K562 (cell line): ENCODE measurements around the gene KPNA1. TPM values are rescaled to one million over a fixed set of nuclear protein-coding genes. Genes with fewer than 3 reads are reported as not detected.

Source experiments
- ATF7 ChIP-seq: fragments of 450-650 bp; IDR thresholded peaks from 2 replicates; pipeline ENCODE4 v1.7.1; 2014; ENCODE audit warnings: mild to moderate bottlenecking, moderate library complexity
- CREM ChIP-seq: IDR thresholded peaks from 2 replicates; pipeline ENCODE4 v1.6.1; 2014; ENCODE audit warnings: antibody characterized with exemption, low read depth
- CXXC5 ChIP-seq: fragments of 250-450 bp; sonication (Bioruptor Pico); IDR thresholded peaks from 2 replicates; pipeline ENCODE4 v1.8.0; 2022; ENCODE audit warnings: inconsistent platforms, mild to moderate bottlenecking, moderate library complexity
- FOXP1 ChIP-seq: sonication (generic); formaldehyde crosslinking; IDR thresholded peaks from 2 replicates; pipeline ENCODE4 v1.8.0; 2022; ENCODE audit warnings: mild to moderate bottlenecking, missing genetic modification reagents
- NFIC ChIP-seq: fragments of 450-650 bp; IDR thresholded peaks from 2 replicates; pipeline ENCODE4 v1.6.1; 2017; ENCODE audit warnings: mild to moderate bottlenecking, inconsistent platforms
- NR3C1 ChIP-seq: sonication (generic); formaldehyde crosslinking; IDR thresholded peaks from 2 replicates; pipeline ENCODE4 v1.8.1; 2022; ENCODE audit warnings: missing genetic modification reagents
- NRF1 ChIP-seq, 2 experiments: fragments of 450-650 bp; IDR thresholded peaks in 1 of 2; conservative IDR thresholded peaks in 1 of 2; 2 replicates each; pipeline ENCODE4 v1.6.1; 2014; ENCODE audit warnings: mild to moderate bottlenecking in 2 of 2
- PML ChIP-seq: IDR thresholded peaks from 2 replicates; pipeline ENCODE4 v1.6.1; 2012; ENCODE audit warnings: low read length, inconsistent platforms
- POLR2A ChIP-seq: fragments of 450-650 bp; conservative IDR thresholded peaks from 2 replicates; pipeline ENCODE4 v1.6.1; 2016
- TRIM24 ChIP-seq, 2 experiments: fragments of 450-650 bp; IDR thresholded peaks; 2 replicates each; pipeline ENCODE4 v1.6.1; 2016
- polyA plus RNA-seq, 8 experiments: library from polyadenylated mRNA; depleted of rRNA in 4 of 8; stranded (reverse) in 5 of 8; unstranded in 3 of 8; fragments of >200 nt; fragmentation: Nextera tagmentation in 2 of 8; fragmentation: Illumina TruSeq in 1 of 8; extraction: Ambion mirVana in 2 of 8; extraction: Trizol in 1 of 8; gene quantifications; 2 replicates each; pipeline versions ENCODE4 v1.2.1 to v1.2.3, GENCODE V29; 2011 to 2014; ENCODE audit warnings: inconsistent platforms in 1 of 8, missing spikeins in 1 of 8
- total RNA-seq, 7 experiments: library from RNA; depleted of rRNA in 6 of 7; stranded (reverse); fragments of >200 nt in 6 of 7; fragmentation: Illumina TruSeq in 2 of 7; extraction: Trizol in 2 of 7; gene quantifications; 2 replicates each; pipeline versions ENCODE4 v1.2.1 to v1.2.3, GENCODE V29; 2011 to 2021; ENCODE audit warnings: low replicate concordance in 1 of 7
- TF ChIP-seq, protein P1 (sequence below): fragments of 450-650 bp; IDR thresholded peaks from 2 replicates; pipeline ENCODE4 v1.6.1; 2016; ENCODE audit warnings: mild to moderate bottlenecking, moderate library complexity
- TF ChIP-seq, protein P2 (sequence below), 2 experiments: IDR thresholded peaks; 2 replicates each; pipeline ENCODE4 v1.6.1; 2011; ENCODE audit warnings: borderline replicate concordance in 1 of 2, control low read depth in 1 of 2, low read depth in 1 of 2, low read length in 1 of 2, mild to moderate bottlenecking in 1 of 2, mixed read lengths in 1 of 2, moderate library complexity in 1 of 2; ENCODE audit not compliant: insufficient read depth in 1 of 2, insufficient read length in 1 of 2, poor library complexity in 1 of 2, severe bottlenecking in 1 of 2; ENCODE audit errors: extremely low read depth in 1 of 2
- TF ChIP-seq, protein P3 (sequence below): fragments of 450-650 bp; IDR thresholded peaks from 2 replicates; pipeline ENCODE4 v1.6.1; 2014; ENCODE audit warnings: low read depth, mild to moderate bottlenecking, moderate library complexity, borderline replicate concordance

Gene KPNA1
- total and polyA plus RNA-seq, 9 of the 15 experiments (the other 6 are each of a cell fraction or from before 2014, with no cell fraction given): 9.3 to 53.8 (median 33.5) TPM

DNA sequence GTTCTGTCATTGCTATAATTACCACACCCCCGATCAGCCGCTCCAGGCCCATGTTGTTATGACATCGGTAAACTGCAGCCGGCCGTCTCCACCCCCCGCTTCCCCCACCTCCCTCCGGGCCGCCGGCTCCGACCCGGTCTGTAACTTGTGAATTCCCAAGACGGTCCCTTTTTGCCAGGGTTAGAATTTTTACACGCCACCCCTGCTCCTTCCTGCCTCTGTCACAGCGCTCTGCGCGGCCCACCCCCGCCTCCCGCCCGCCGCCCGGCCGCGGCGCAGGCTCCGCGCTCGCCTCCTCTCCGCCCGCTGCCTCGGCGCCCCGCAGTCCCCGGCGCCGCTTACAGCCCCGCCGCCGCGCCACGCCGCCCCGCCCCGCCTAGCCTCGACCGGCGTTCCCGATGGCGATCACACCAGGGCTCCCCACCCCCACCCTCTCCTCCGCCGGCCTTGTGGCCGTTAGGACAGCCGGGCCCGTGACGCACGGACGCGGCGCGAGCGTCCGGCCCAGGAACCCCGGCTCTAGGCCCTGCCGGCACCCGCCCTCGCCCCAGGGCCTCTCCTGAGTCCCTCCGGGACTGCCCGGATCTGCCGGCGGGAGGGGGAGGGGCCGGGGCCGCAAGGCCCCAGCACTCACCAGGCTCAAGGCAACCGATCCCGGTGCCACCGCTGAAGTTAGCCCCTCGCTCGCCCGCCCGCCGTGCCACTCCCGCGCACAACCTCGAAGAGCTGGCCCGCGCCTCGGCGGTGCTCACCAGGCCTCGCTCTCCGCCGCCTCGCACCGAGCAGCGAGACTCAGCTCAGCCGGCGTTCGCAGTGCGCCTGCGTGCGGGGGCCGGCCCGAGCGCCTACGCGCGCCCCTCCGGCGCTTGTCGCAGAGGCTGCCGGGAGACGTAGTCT, at the start of gene KPNA1 (continued):
- TF ChIP-seq, protein P1, sequence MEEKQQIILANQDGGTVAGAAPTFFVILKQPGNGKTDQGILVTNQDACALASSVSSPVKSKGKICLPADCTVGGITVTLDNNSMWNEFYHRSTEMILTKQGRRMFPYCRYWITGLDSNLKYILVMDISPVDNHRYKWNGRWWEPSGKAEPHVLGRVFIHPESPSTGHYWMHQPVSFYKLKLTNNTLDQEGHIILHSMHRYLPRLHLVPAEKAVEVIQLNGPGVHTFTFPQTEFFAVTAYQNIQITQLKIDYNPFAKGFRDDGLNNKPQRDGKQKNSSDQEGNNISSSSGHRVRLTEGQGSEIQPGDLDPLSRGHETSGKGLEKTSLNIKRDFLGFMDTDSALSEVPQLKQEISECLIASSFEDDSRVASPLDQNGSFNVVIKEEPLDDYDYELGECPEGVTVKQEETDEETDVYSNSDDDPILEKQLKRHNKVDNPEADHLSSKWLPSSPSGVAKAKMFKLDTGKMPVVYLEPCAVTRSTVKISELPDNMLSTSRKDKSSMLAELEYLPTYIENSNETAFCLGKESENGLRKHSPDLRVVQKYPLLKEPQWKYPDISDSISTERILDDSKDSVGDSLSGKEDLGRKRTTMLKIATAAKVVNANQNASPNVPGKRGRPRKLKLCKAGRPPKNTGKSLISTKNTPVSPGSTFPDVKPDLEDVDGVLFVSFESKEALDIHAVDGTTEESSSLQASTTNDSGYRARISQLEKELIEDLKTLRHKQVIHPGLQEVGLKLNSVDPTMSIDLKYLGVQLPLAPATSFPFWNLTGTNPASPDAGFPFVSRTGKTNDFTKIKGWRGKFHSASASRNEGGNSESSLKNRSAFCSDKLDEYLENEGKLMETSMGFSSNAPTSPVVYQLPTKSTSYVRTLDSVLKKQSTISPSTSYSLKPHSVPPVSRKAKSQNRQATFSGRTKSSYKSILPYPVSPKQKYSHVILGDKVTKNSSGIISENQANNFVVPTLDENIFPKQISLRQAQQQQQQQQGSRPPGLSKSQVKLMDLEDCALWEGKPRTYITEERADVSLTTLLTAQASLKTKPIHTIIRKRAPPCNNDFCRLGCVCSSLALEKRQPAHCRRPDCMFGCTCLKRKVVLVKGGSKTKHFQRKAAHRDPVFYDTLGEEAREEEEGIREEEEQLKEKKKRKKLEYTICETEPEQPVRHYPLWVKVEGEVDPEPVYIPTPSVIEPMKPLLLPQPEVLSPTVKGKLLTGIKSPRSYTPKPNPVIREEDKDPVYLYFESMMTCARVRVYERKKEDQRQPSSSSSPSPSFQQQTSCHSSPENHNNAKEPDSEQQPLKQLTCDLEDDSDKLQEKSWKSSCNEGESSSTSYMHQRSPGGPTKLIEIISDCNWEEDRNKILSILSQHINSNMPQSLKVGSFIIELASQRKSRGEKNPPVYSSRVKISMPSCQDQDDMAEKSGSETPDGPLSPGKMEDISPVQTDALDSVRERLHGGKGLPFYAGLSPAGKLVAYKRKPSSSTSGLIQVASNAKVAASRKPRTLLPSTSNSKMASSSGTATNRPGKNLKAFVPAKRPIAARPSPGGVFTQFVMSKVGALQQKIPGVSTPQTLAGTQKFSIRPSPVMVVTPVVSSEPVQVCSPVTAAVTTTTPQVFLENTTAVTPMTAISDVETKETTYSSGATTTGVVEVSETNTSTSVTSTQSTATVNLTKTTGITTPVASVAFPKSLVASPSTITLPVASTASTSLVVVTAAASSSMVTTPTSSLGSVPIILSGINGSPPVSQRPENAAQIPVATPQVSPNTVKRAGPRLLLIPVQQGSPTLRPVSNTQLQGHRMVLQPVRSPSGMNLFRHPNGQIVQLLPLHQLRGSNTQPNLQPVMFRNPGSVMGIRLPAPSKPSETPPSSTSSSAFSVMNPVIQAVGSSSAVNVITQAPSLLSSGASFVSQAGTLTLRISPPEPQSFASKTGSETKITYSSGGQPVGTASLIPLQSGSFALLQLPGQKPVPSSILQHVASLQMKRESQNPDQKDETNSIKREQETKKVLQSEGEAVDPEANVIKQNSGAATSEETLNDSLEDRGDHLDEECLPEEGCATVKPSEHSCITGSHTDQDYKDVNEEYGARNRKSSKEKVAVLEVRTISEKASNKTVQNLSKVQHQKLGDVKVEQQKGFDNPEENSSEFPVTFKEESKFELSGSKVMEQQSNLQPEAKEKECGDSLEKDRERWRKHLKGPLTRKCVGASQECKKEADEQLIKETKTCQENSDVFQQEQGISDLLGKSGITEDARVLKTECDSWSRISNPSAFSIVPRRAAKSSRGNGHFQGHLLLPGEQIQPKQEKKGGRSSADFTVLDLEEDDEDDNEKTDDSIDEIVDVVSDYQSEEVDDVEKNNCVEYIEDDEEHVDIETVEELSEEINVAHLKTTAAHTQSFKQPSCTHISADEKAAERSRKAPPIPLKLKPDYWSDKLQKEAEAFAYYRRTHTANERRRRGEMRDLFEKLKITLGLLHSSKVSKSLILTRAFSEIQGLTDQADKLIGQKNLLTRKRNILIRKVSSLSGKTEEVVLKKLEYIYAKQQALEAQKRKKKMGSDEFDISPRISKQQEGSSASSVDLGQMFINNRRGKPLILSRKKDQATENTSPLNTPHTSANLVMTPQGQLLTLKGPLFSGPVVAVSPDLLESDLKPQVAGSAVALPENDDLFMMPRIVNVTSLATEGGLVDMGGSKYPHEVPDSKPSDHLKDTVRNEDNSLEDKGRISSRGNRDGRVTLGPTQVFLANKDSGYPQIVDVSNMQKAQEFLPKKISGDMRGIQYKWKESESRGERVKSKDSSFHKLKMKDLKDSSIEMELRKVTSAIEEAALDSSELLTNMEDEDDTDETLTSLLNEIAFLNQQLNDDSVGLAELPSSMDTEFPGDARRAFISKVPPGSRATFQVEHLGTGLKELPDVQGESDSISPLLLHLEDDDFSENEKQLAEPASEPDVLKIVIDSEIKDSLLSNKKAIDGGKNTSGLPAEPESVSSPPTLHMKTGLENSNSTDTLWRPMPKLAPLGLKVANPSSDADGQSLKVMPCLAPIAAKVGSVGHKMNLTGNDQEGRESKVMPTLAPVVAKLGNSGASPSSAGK: peak; percentile 55
- TF ChIP-seq FOXP1 (CRISPR knock-in tag) (peak; percentile 59; the same call in 1 of the 2 replicates), NRF1 (conservative IDR thresholded peaks at IDR 0.05 in 1 of 2, IDR thresholded peaks at IDR 0.05 in 1 of 2) (peak; percentile 95 to 96), NFIC (0 out of 2 replicates have a peak, but pooled peaks have one; percentile 17), PML (peak; percentile 62), NR3C1 (CRISPR knock-in tag) (peak; percentile 77; the same call in 1 of the 2 replicates), CXXC5 (peak; percentile 85; the same call in 1 of the 2 replicates), POLR2A (peak; percentile 91), TRIM24 (IDR thresholded peaks at IDR 0.05) (peak in 1 of 2 experiments; percentile 15; a peak in 1 of 4 replicates), ATF7 (peak; percentile 56; the same call in 1 of the 2 replicates), CREM (peak; percentile 75)
- TF ChIP-seq, protein P2, sequence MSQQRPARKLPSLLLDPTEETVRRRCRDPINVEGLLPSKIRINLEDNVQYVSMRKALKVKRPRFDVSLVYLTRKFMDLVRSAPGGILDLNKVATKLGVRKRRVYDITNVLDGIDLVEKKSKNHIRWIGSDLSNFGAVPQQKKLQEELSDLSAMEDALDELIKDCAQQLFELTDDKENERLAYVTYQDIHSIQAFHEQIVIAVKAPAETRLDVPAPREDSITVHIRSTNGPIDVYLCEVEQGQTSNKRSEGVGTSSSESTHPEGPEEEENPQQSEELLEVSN (IDR thresholded peaks at IDR 0.05; ENCODE audit: borderline replicate concordance in 1 of 2, extremely low read depth in 1 of 2, insufficient read depth in 1 of 2, insufficient read length in 1 of 2, low read depth in 1 of 2, low read length in 1 of 2, poor library complexity in 1 of 2, severe bottlenecking in 1 of 2): peak; percentile 54 to 70
- TF ChIP-seq, protein P3, sequence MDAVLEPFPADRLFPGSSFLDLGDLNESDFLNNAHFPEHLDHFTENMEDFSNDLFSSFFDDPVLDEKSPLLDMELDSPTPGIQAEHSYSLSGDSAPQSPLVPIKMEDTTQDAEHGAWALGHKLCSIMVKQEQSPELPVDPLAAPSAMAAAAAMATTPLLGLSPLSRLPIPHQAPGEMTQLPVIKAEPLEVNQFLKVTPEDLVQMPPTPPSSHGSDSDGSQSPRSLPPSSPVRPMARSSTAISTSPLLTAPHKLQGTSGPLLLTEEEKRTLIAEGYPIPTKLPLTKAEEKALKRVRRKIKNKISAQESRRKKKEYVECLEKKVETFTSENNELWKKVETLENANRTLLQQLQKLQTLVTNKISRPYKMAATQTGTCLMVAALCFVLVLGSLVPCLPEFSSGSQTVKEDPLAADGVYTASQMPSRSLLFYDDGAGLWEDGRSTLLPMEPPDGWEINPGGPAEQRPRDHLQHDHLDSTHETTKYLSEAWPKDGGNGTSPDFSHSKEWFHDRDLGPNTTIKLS: peak; percentile 65; the same call in 1 of the 2 replicates
